Esophagus squamous epithelium (tissue), 5 donors: Measurements from ENCODE around the gene PRDM12. TPM values are rescaled to one million over a fixed set of nuclear protein-coding genes. Genes with fewer than 3 reads are reported as not detected.

ENCODE experiments used
- DNase-seq: peaks from one replicate; lab custom pipeline; 2025; lab: John Stamatoyannopoulos, UW
- H3K27ac ChIP-seq, 4 donors: fragments of 200-600 bp; sonication (generic); one replicate each; pipeline ENCODE4 v1.5.1; 2016 to 2019; ENCODE audit warnings: mild to moderate bottlenecking in 1 of 4
- H3K27me3 ChIP-seq, 4 donors: fragments of 200-600 bp; sonication (generic); 1 replicate in 3 of 4; 2 replicates in 1 of 4; pipeline versions ENCODE4 v1.5.1 to v1.6.0; 2017 to 2021; ENCODE audit warnings: antibody characterized with exemption in 1 of 4
- H3K36me3 ChIP-seq, 3 donors: fragments of 200-600 bp; sonication (generic); one replicate each; pipeline ENCODE4 v1.5.1; 2016 to 2019
- H3K4me1 ChIP-seq, 3 donors: fragments of 200-600 bp; sonication (generic); one replicate each; pipeline ENCODE4 v1.5.1; 2017 to 2019
- H3K4me3 ChIP-seq, 4 donors: fragments of 200-600 bp; sonication (generic); 1 replicate in 3 of 4; 2 replicates in 1 of 4; pipeline ENCODE4 v1.5.1; 2016 to 2019; ENCODE audit warnings: mild to moderate bottlenecking in 2 of 4, moderate library complexity in 1 of 4
- H3K9me3 ChIP-seq, 3 donors: fragments of 200-600 bp; sonication (generic); one replicate each; pipeline ENCODE4 v1.5.1; 2016 to 2019
- POLR2A ChIP-seq, 4 donors: fragments of 450-650 bp; IDR thresholded peaks; one replicate each; pipeline ENCODE4 v1.6.1; 2017; ENCODE audit warnings: antibody characterized with exemption in 4 of 4, mild to moderate bottlenecking in 4 of 4, moderate library complexity in 3 of 4
- WGBS, 2 donors: methylation state at CpG; one replicate each; pipeline ENCODE4 v1.1.5; 2018; 5-methylcytosine and 5-hydroxymethylcytosine counted together
- intact Hi-C: fragments of 100-400 bp; cut with DNase I; formaldehyde crosslinking; loops from one replicate; pipeline ENCODE4 v1.15.0; 2022
- total RNA-seq, 4 donors: library from RNA; depleted of rRNA; stranded (reverse); fragments of >200 nt; gene quantifications; one replicate each; pipeline ENCODE4 v1.1.0, GENCODE V29; 2016
- TF ChIP-seq, protein P1 (sequence below), 6 experiments: fragments of 450-650 bp in 4 of 6; fragments of 200-600 bp in 2 of 6; sonication (generic) in 2 of 6; IDR thresholded peaks; one replicate each; pipeline ENCODE4 v1.5.1; 2016 to 2019; ENCODE audit warnings: antibody characterized with exemption in 6 of 6, mild to moderate bottlenecking in 4 of 6, moderate library complexity in 4 of 6
- donor health status: DM: yes; HTN: yes; CAD: no.

PRDM12 gene
- total RNA-seq, 4 donors from 2014 or later, result not detected

DNA sequence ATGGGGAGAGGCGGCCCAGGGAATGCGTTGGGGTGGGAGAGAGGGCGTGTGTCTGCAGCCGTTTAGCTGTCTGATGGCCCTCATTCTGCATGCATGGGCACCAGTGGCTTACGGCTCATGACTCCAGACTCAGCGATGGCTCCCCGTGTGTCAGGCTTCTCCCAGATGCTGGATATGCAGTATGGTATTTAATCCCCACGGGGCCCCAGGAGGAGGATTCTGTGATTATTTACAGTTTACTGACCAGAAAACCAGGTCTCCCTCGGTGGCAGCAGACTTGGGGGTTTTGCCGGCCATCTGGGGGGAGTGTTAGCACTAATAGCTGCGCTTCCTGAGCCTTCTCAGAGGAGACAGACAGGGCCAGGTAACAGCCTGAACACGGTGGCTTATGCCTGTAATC lies 4.3 kb downstream of the PRDM12 start:
- H3K27ac ChIP-seq, result no peak overlapping the region
- H3K9me3 ChIP-seq, result no peaks in the 10 kb centered on the region
- intact Hi-C loops, result no loop called here
- 78 to 82% methylated on average over 7 to 9 of the region's 12 CpGs for WGBS, 2 donors
- peaks cover 25 to 60% (median 37%) of the 10 kb centered on the region in 4 donors for H3K27me3 ChIP-seq
- H3K36me3 ChIP-seq, result no peaks in the 10 kb centered on the region
- no peak overlapping the region for H3K4me3 ChIP-seq
- no peak for DNase-seq
- TF ChIP-seq POLR2A (IDR thresholded peaks at IDR 0.05), result no peak
- TF ChIP-seq, protein P1, sequence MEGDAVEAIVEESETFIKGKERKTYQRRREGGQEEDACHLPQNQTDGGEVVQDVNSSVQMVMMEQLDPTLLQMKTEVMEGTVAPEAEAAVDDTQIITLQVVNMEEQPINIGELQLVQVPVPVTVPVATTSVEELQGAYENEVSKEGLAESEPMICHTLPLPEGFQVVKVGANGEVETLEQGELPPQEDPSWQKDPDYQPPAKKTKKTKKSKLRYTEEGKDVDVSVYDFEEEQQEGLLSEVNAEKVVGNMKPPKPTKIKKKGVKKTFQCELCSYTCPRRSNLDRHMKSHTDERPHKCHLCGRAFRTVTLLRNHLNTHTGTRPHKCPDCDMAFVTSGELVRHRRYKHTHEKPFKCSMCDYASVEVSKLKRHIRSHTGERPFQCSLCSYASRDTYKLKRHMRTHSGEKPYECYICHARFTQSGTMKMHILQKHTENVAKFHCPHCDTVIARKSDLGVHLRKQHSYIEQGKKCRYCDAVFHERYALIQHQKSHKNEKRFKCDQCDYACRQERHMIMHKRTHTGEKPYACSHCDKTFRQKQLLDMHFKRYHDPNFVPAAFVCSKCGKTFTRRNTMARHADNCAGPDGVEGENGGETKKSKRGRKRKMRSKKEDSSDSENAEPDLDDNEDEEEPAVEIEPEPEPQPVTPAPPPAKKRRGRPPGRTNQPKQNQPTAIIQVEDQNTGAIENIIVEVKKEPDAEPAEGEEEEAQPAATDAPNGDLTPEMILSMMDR (IDR thresholded peaks at IDR 0.05), result no peak
- H3K4me1 ChIP-seq, result peaks cover 25 to 33% (median 29%) of the 10 kb centered on the region in 3 donors

DNA sequence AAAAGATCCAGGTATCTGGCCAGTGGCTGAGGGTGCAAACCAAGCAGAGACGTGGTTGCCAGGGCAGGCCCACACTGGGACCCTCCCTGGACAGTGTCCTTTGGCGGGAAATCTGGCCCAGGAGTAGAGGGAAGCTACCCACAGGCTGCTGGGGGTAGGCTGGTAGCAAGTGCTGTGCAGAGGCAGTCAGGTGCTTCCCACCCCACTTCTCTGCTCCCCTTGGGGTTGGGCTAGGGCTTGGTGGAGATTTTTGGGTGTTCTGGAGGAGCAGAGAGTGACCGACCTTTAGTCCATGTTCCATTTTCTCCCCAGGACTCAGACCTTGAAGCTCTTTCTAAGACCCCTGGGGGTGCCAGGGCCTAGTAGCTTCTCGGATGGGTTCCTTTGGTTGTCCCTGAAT lies 5.6 kb downstream of the PRDM12 start:
- no peak overlapping the region for H3K4me3 ChIP-seq
- no peak overlapping the region for H3K27ac ChIP-seq
- DNase-seq, result no peak
- H3K27me3 ChIP-seq, result peaks cover 16 to 46% (median 24%) of the 10 kb centered on the region in 4 donors
- H3K36me3 ChIP-seq, result no peaks in the 10 kb centered on the region
- TF ChIP-seq POLR2A (IDR thresholded peaks at IDR 0.05), result no peak
- TF ChIP-seq, protein P1 (IDR thresholded peaks at IDR 0.05), result no peak
- H3K9me3 ChIP-seq, result no peaks in the 10 kb centered on the region
- WGBS, 2 donors, result 81 to 89% methylated on average over 2 of the region's 4 CpGs
- intact Hi-C loops, result no loop called here
- H3K4me1 ChIP-seq, result peaks cover 12 to 20% (median 16%) of the 10 kb centered on the region in 3 donors

DNA sequence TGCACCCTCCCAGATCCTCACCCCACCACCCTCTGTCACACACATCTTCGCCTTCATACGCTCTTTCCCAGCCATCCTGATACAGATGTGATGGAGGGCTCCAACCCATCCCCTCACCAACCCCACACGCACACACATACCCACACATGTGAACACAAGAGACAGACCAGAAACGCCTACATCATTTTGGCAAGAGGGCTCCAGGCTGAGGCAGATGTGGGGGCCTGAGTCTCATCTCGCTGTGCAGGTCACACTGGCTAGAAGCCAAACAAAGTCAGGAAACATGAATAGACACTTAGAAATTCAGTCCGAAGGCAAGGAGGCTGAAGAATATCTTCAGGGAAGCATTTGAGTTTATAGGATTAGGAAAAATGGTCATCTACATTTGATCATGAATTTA lies 6.2 kb downstream of the PRDM12 start:
- WGBS, 2 donors, result 65 to 79% methylated on average over 6 of the region's 6 CpGs
- intact Hi-C loops, result no loop called here
- Histone ChIP-seq H3K9me3 (no peaks in the 10 kb centered on the region), H3K36me3 (no peaks in the 10 kb centered on the region), H3K27me3 (peaks cover 12 to 40% (median 18%) of the 10 kb centered on the region in 4 donors), H3K4me1 (peaks cover 7 to 13% (median 9%) of the 10 kb centered on the region in 3 donors), H3K4me3 (no peak overlapping the region), H3K27ac (no peak overlapping the region)
- no peak for DNase-seq
- TF ChIP-seq, protein P1 (IDR thresholded peaks at IDR 0.05), result no peak
- TF ChIP-seq POLR2A (IDR thresholded peaks at IDR 0.05), result no peak

GRCh38 chr9:130672466-130672865 lies 8.1 kb downstream of the PRDM12 start:
- no peak for DNase-seq
- TF ChIP-seq POLR2A (IDR thresholded peaks at IDR 0.05), result no peak
- TF ChIP-seq, protein P1 (IDR thresholded peaks at IDR 0.05), result no peak

GRCh38 chr9:130672933-130673615 lies 8.7 kb downstream of the PRDM12 start:
- Histone ChIP-seq H3K4me1 (no peaks in the 10 kb centered on the region), H3K4me3 (no peak overlapping the region), H3K27me3 (peaks cover 0 to 18% (median 0%) of the 10 kb centered on the region in 4 donors), H3K9me3 (no peaks in the 10 kb centered on the region), H3K27ac (no peak overlapping the region), H3K36me3 (no peaks in the 10 kb centered on the region)
- WGBS, 2 donors, result 77 to 86% methylated on average over 7 to 9 of the region's 12 CpGs
- TF ChIP-seq POLR2A (IDR thresholded peaks at IDR 0.05), result no peak
- intact Hi-C loops, result no loop called here
- DNase-seq, result no peak

More at GRCh38 chr9:130672466-130672865, 8.1 kb downstream of the PRDM12 start:
- H3K4me1 ChIP-seq, result no peaks in the 10 kb centered on the region
- H3K9me3 ChIP-seq, result no peaks in the 10 kb centered on the region
- intact Hi-C loops, result no loop called here
- H3K27ac ChIP-seq, result no peak overlapping the region
- H3K4me3 ChIP-seq, result no peak overlapping the region
- no peaks in the 10 kb centered on the region for H3K36me3 ChIP-seq
- peaks cover 0 to 21% (median 2%) of the 10 kb centered on the region in 4 donors for H3K27me3 ChIP-seq
- WGBS, 2 donors, result 92 to 93% methylated on average over 2 to 6 of the region's 8 CpGs
